HG03159 (cell line): Measurements from ENCODE around the gene RNF115.
"Not testable (repeated sequence)": the region's sequence is repeated elsewhere in the genome, so short reads cannot be mapped to it uniquely, and the experiment has no call there.

ENCODE experiments used
- ATAC-seq: cut with Tn5 transposase; IDR thresholded peaks from one replicate; pipeline ENCODE4 v1.9.1; 2021; ENCODE audit warnings: mild to moderate bottlenecking, moderate library complexity; ENCODE audit not compliant: unreplicated experiment

Gene RNF115

DNA sequence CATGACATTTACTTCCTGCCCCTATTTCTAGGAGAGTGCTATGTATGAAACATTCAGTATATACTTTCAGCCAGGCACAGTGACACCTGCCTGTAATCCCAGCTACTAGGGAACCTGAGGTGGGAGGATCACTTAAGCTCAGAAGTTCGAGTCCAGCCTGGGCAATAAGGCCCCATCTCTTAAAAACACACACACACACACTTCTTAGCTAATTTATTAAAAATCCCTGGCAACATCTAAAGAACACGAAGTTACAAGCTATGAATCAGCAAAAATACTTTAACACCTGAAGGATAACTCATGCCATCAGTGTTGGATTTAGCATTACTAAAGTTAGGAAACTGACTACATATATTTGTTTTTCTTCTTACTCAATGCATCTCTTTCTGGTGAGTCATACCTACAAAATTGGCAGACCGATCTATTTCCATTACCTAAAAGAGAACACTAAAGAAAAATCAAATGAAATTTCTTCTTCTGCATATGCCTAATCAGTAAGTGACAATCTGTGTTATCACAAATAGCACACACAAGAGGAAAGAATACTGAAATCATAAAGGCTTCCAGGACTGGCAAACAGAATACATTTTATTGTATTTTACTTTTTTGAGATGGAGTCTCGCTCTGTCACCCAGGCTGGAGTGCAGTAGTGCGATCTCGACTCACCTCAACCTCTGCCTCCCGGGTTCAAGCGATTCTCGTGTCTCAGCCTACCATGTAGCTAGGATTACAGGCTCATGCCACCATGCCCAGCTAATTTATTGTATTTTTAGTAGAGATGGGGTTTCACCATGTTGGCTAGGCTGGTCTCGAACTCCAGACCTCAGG lies 41.4 kb downstream of the RNF115 start:
- ATAC-seq: no peak

DNA sequence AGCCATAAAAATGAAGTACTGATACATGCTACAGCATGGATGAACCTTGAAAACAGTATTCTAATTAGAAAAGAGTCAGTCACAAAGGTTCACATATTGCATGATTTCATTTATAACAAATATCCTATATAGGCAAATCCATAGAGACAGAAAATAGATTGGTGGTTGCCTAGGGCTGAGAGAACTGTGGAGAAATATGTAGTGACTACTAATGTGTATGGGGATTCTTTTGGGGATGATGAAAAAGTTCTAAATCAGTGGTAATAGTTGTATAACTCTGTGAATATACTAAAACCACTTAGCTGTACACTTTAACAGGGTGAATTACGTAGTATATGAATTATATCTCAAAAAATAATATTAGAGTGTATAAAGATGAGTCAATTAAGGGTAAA lies 45.8 kb downstream of the RNF115 start:
- ATAC-seq: no peak

DNA sequence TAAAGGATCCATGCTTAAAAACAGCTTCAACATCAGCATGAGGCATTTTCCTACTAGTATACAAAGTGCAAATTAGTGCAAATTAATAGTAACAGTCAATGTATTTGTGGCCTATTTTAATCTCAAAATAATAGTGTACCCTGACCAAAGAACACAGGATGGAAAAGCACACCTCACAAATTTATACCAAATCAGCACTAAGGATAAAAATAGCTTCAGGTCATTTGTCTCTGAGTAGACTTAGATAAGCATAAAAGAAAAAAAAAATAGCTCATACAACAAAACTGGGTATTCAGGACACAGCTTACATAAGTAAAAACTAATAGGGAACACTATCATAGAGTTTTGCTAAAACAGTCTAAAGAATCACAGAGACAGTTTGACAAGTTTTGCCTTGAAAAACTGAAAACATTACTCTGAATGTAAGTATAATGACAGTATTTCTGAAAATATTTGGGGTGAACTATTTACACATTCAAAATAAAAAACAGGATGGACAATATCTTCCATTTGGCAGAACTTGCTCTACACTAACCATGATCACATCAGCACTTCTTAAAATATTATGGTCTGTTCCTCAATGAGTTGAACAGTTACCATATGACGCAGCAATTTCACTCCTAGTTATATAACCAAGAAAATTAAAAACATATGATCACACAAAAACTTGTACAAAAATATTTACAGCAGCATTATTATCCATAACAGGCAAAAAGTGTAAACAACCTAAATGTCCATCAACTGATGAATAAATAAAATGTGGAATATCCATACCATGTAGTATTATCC lies 46.3 kb downstream of the RNF115 start:
- ATAC-seq: no peak

DNA sequence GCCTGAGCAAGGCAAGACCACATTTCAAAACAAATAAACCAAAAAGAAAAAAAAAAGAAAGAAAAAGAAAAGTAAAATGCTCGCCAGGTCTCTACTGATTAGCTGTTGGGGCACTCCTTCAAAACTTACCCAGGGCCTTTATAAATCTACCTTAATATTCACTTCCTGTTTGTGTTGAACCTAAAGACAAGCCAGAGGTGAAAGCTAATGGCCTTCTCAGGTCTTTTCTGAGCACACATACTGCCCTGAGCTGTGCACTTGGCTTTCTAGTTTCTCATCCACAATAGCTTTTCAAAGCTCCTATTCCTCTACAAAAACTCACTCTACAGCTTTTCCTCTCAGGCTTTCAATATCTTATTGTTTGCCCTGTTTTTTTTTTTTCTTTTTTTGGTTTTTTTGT lies 50.5 kb downstream of the RNF115 start:
- ATAC-seq: no peak

DNA sequence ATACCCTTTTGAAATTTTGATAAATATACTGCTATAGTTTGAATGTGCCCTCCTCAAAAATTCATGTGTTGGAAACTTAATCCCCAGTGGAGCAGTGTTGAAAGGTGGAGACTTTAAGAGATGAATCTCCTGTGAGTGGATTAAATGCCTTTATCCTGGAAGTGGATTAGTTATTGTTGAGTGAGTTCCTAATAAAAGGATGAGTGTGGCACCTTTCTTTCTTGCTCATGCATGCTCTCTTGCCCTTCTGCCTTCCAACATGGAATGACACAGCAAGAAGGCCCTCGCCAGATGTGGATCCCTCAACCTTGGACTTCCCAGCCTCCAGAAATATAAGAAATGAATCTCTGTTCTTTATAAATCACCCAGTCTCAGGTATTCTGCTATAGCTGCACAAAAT lies 52.8 kb downstream of the RNF115 start:
- no peak for ATAC-seq

DNA sequence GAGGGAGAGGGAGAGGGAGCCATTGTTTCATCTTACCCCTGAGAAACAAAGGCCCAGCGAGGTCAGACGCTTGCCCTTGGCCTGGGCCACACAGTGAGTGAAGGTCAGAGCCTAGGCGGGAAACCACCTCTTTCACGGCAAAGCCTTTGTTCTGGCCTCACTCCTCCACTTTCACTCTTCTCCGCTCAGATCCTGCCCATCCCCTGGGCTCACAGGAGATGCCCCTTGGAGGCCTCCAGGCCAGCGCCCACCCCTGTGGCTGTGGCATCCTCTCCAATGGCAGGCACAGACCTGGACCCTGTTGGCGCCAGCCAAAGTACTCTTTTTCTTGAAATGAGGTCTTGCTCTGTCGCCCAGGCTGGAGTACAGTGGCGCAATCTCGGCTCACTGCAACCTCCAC lies 55.9 kb downstream of the RNF115 start:
- ATAC-seq: not testable (repeated sequence)

DNA sequence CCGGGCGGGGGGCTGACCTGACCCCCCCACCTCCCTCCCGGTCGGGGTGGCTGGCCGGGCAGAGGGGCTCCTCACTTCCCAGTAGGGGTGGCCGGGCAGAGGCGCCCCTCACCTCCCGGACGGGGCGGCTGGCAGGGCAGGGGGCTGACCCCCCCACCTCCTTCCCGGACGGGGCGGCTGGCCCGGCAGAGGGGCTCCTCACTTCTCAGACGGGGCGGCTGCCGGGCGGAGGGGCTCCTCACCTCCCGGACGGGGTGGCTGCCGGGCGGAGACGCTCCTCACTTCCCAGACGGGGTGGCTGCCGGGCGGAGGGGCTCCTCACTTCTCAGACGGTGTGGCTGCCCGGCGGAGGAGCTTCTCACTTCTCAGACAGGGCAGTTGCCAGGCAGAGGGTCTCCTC lies 57.0 kb downstream of the RNF115 start:
- ATAC-seq: not testable (repeated sequence)

DNA sequence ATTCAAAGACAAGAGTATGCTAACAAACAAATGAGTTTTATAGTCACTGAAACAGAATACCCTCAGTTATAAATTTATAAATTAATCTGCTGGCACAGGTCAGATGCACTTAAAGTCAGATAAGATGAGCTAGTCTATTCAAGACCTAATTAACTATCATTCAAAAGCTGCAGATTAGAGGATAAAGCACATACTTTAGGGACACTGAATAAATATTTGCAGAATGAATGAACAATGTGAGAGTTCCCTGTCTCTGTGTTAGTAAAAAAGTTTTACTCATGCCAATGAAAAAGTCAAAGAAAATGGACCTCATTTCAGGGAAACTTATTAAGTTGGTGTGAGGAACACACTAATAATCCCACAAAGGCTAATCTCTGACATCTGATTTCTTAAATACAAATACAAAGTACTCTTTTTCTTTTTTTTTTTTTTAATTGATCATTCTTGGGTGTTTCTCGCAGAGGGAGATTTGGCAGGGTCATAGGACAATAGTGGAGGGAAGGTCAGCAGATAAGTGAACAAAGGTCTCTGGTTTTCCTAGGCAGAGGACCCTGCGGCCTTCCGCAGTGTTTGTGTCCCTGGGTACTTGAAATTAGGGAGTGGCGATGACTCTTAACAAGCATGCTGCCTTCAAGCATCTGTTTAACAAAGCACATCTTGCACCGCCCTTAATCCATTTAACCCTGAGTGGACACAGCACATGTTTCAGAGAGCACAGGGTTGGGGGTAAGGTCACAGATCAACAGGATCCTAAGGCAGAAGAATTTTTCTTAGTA lies 58.1 kb downstream of the RNF115 start:
- ATAC-seq: not testable (repeated sequence)

DNA sequence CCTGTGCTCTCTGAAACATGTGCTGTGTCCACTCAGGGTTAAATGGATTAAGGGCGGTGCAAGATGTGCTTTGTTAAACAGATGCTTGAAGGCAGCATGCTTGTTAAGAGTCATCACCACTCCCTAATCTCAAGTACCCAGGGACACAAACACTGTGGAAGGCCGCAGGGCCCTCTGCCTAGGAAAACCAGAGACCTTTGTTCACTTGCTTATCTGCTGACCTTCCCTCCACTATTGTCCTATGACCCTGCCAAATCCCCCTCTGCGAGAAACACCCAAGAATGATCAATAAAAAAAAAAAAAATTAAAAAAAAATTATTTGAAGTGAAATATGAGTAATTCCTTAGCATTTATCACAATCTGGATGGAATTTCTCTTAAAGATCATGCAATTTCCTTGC lies 58.8 kb downstream of the RNF115 start:
- ATAC-seq: not testable (repeated sequence)

DNA sequence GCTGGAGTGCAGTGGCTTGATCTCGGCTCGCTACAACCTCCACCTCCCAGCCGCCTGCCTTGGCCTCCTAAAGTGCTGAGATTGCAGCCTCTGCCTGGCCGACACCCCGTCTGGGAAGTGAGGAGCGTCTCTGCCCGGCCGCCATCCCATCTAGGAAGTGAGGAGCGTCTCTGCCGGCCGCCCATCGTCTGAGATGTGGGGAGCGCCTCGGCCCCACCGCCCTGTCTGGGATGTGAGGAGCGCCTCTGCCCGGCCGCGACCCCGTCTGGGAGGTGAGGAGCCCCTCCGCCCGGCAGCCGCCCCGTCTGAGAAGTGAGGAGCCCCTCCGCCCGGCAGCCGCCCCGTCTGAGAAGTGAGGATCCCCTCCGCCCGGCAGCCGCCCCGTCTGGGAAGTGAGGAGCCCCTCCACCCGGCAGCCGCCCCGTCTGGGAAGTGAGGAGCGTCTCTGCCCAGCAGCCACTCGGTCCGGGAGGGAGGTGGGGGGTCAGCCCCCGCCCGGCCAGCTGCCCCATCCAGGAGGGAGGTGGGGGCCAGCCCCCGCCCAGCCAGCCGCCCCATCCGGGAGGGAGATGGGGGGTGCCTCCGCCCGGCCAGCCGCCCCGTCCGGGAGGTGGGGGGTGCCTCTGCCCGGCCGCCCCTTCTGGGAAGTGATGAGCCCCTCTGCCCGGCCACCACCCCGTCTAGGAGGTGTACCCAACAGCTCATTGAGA lies 59.5 kb downstream of the RNF115 start:
- not testable (repeated sequence) for ATAC-seq

DNA sequence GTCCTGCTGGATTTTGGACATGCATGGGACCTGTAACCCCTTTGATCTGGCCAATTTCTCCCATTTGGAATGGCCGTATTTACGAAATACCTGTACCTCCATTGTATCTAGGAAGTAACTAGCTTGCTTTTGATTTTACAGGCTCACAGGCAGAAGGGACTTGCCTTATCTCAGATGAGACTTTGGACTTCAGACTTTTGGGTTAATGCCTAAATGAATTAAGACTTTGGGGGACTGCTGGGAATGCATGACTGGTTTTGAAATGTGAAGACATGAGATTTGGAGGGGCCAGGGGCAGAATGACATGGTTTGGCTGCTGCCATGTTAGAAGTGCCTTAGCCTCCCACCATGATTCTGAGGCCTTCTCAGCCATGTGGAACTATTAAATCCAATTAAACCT lies 61.9 kb downstream of the RNF115 start:
- ATAC-seq: not testable (repeated sequence)

DNA sequence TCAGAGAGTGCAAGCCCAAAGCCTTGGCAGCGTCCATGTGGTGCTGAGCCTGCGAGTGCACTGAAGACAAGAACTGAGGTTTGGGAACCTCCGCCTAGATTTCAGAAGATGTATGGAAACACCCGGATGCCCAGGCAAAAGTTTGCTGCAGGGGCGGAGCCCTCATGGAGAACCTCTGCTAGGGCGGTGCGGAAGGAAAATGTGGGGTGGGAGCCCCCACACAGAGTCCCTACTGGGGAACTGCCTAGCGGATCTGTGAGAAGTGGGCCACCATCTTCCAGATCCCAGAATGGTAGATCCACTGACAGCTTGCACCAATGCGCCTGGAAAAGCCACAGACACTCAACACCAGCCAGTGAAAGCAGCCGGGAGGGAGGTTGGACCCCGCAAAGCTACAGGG lies 62.4 kb downstream of the RNF115 start:
- ATAC-seq: not testable (repeated sequence)

DNA sequence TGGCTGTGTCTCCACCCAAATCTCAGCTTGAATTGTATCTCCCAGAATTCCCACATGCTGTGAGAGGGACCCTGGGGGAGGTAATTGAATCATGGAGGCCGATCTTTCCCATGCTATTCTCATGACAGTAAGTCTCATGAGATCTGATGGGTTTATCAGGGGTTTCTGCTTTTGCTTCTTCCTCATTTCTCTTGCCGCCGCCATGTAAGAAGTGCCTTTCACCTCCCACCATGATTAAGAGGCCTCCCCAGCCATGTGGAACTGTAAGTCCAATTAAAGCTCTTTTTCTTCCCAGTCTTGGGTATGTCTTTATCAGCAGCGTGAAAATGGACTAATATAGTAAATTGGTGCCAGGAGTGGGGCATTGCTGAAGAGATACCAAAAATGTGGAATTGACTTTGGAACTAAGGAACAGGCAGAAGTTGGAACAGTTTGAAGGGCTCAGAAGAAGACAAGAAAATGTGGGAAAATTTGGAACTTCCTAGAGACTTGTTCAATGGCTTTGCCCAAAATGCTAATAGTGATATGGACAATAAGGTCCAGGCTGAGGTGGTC lies 63.4 kb downstream of the RNF115 start:
- ATAC-seq: not testable (repeated sequence)

DNA sequence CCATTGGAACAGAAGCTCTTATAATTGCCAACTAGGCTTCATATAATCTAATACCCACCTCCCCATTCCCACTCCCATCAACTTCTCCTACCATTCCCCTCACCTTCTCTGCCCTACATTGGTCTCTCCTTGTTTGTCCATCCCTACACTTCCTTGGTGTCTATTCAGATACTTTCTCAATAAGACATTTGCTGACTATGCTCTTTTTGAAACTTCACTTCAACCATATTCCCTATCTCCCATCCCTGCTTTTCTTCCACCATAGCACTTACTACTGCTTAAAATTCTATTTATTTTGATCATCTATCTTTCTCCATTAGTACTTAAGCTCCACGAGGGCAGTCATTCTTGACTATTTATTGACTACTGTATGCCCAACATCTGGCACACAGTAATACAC lies 64.2 kb downstream of the RNF115 start:
- no peak for ATAC-seq

DNA sequence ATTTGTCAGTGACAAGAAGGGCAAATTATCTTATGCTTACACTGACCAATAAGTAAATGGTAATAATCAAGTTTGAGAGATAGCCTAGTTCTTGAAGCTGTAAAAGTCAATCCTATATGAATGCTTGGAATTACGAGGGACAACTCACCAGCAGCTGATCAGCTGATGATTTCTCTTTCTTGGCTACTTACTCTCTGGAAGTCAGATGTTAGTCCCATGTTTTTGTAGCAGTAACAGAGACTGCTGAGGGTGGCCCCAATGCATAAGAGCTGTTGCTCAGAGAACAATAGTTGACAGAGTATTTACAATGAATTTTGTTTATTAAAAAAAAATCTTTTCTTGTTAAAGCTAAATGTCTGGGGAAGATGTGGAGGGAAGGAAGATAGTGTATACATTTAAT lies 65.3 kb downstream of the RNF115 start:
- ATAC-seq: no peak

DNA sequence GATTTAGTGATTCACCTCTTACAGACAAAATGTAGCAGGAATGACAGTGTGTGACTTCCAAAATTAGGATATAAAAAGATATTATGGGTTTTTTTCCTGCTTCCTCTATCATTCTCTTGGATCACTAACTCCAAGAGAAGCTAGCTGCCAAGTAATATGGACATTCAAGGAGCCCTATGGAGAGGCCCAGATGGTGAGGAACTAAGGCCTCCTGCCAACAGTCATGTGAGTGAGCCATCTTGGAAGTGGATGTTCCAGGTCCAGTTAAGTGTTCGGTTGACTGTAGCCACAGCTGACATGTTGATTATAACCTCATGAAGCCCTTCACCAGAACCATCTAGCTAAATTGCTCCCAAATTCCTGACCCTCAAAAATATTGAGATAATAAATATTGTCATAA lies 65.8 kb downstream of the RNF115 start:
- ATAC-seq: no peak

DNA sequence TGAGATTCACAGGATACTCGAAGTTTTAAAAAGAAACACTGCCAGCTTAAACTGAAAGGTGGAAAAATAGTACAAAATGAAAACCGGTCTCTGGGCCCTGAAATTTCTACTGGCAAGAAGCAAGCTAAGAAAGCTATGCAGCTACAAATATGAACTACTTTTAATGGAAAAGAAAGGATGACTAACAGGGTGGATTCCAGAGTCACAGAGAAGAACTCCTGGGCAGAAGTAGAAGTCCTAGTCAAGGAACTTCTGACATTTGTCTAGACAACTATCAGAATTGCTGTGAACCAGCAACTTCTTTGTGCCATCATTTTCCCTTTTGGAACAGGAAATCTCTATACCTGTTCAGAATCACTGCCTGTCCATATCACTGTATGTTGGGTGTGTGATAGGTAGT lies 66.5 kb downstream of the RNF115 start:
- ATAC-seq: no peak

DNA sequence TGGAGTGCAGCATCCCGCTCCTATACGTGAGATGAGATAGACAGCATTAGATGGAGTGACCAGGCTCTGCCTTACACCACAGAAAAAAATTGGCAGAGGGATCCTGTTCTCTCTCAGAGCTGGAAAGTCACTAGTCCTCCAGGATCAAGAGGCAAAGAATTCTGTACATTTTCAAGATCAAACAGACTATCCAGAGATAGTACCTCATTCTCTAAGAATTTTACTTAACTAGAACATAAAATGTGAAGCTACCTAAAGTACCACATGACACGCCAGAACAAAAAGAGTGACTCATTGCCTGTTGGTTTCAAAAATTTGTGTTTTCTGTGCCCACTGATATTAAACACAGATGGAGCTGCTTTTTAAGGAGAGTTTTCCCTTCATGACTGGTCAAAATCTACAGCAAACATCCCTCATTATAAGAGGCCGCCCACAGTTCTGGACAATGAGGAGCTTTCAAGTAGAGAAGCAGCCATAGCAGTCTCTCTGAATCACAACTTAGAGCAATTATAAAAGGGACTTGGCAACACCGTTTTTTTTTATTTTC lies 72.3 kb downstream of the RNF115 start:
- no peak for ATAC-seq

DNA sequence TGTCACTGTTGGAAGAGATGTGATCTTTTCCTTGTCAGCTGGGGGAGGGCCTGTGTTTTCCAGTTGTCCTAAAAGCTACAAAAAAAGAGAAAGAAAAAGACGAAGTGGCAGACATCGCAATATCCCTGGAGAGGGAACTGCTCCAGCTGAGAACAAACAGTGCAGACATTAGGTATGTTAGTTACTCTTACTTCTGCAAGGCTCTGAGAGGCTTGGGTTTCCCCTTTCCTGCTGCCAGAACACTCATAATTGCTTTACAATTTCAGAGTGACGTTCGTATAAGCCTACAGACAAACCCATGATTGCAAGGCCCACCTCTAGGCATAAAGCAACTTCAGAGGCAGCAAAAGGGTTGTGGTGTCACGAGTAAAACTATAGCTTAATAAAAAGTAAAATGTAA lies 73.5 kb downstream of the RNF115 start:
- no peak for ATAC-seq
